ENCODE data around the gene XYLT1.

Gene XYLT1

GRCh38 chr16:17177242-17177958, 293.4 kb downstream of the XYLT1 start:
- Histone ChIP-seq H3K4me3 (ENCODE audit: severe bottlenecking) (no peak overlapping the region), H3K27me3 (ENCODE audit: insufficient read depth, poor library complexity, severe bottlenecking) (no peaks in the 10 kb centered on the region), H3K4me1 (ENCODE audit: insufficient read depth, poor library complexity, severe bottlenecking) (peaks cover 37% of the 10 kb centered on the region), H3K9me3 (ENCODE audit: severe bottlenecking) (no peaks in the 10 kb centered on the region), H3K36me3 (ENCODE audit: low read depth) (no peaks in the 10 kb centered on the region), H3K27ac (ENCODE audit: poor library complexity, severe bottlenecking) (peak overlapping the region; percentile 82)
- no peak for TF ChIP-seq CTCF (IDR thresholded peaks at IDR 0.05; ENCODE audit: poor library complexity, severe bottlenecking)
- peak; percentile 64 for ATAC-seq (ENCODE audit: low read depth)
- DNase-seq (ENCODE audit: low spot score), result no peak

GRCh38 chr16:17176199-17176598, 294.6 kb downstream of the XYLT1 start:
- H3K4me1 ChIP-seq (ENCODE audit: insufficient read depth, poor library complexity, severe bottlenecking), result peaks cover 37% of the 10 kb centered on the region
- no peaks in the 10 kb centered on the region for H3K36me3 ChIP-seq (ENCODE audit: low read depth)
- H3K27me3 ChIP-seq (ENCODE audit: insufficient read depth, poor library complexity, severe bottlenecking), result no peaks in the 10 kb centered on the region
- H3K4me3 ChIP-seq (ENCODE audit: severe bottlenecking), result no peak overlapping the region
- DNase-seq (ENCODE audit: low spot score) (no peak), ATAC-seq (ENCODE audit: low read depth) (no peak)
- TF ChIP-seq CTCF (IDR thresholded peaks at IDR 0.05; ENCODE audit: poor library complexity, severe bottlenecking), result no peak
- H3K27ac ChIP-seq (ENCODE audit: poor library complexity, severe bottlenecking), result peak overlapping the region; percentile 82
- no peaks in the 10 kb centered on the region for H3K9me3 ChIP-seq (ENCODE audit: severe bottlenecking)

DNA sequence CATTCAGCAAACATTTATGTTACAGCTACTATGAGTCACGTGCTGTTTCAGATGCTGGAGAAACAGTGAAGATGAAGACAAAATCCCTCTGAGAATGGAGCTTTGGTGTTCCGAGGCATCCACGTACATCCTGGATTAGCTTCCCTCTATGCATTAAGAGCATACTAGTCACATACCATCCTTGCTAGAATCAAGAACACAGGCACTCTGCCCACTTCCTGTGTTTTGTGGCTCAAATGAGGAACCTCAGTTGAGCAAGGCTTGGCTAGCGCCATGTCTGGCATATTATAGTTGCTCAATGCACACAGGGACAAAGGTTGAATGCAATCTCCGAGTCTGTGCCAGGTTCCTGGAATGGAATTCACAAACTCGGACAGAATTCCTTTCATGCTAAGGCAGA, 297.5 kb downstream of the XYLT1 start:
- Histone ChIP-seq H3K9me3 (ENCODE audit: severe bottlenecking) (no peaks in the 10 kb centered on the region), H3K27me3 (ENCODE audit: insufficient read depth, poor library complexity, severe bottlenecking) (no peaks in the 10 kb centered on the region), H3K27ac (ENCODE audit: poor library complexity, severe bottlenecking) (peak overlapping the region; percentile 83), H3K4me1 (ENCODE audit: insufficient read depth, poor library complexity, severe bottlenecking) (peaks cover 30% of the 10 kb centered on the region), H3K36me3 (ENCODE audit: low read depth) (no peaks in the 10 kb centered on the region), H3K4me3 (ENCODE audit: severe bottlenecking) (no peak overlapping the region)
- DNase-seq (ENCODE audit: low spot score) (peak; percentile 74), ATAC-seq (ENCODE audit: low read depth) (peak; percentile 87)
- no peak for TF ChIP-seq CTCF (IDR thresholded peaks at IDR 0.05; ENCODE audit: poor library complexity, severe bottlenecking)

DNA sequence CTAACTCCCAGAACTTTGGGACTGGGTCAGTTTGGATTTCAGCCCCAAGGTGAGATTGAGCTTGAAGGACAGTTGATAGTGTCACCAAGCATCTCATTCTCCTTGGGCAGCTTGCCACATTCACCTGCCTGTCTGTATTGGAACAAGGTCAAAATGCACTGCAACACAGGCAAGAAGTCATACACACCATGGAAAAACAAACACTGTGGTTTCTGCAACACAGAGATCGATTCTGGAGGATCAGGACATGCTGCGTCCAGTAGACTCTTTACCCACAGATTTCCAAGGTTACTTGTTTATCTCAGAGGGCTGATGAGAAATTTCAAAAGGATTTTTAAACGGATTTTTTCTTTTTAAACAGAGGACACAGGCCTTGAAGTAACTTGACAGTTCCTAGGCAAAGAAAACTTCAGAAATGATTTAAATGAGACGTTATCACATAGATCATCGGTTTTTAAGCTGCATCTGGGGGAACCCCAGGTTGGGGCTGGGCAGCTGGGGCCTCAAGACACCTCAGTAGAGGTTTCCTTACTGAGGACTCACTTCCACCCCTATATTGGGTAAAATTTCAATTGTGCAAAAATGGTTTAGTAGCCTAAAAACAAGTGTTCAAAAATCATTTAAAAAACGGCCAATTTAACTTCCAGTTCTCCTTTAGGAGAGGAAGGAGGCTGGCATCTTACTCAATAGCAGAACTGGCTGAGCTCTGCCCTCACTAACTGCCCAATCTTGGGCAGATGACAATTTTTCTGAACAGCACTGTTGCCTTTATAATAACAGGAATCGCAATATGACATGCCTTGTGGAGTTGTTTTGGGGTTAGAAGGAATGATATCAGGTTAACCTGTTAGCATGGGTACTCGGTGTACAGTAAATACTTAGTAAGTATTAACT, 299.3 kb downstream of the XYLT1 start:
- Histone ChIP-seq H3K27ac (ENCODE audit: poor library complexity, severe bottlenecking) (no peak overlapping the region), H3K36me3 (ENCODE audit: low read depth) (no peaks in the 10 kb centered on the region), H3K4me1 (ENCODE audit: insufficient read depth, poor library complexity, severe bottlenecking) (peaks cover 17% of the 10 kb centered on the region), H3K27me3 (ENCODE audit: insufficient read depth, poor library complexity, severe bottlenecking) (no peaks in the 10 kb centered on the region), H3K9me3 (ENCODE audit: severe bottlenecking) (no peaks in the 10 kb centered on the region), H3K4me3 (ENCODE audit: severe bottlenecking) (no peak overlapping the region)
- DNase-seq (ENCODE audit: low spot score) (no peak), ATAC-seq (ENCODE audit: low read depth) (no peak)
- no peak for TF ChIP-seq CTCF (IDR thresholded peaks at IDR 0.05; ENCODE audit: poor library complexity, severe bottlenecking)
